ENCODE measurements around the gene NAA40. TPM values are rescaled to one million over a fixed set of nuclear protein-coding genes. Genes with fewer than 3 reads are reported as not detected.

NAA40 gene
- total RNA-seq, 2 experiments from 2014 or later, result 37.0 to 46.0 TPM

DNA sequence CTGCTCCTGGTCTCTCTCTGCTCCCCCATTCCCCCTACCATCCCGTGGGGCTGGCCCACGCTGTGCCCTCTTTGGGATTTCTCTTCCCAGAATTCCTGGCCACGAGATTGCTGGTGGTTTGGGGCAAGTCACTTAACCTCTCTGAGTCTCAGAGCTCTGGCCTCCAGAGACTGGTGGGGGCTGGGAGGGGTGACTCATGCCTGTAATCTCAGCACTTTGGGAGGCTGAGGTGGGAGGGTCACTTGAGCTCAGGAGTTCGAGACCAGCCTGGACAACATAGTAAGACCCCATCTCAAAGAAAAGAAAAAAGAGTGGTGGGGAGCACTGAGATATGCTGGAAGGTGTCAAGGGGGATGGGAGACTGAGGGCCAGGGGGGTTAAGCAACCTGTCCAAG, 65.8 kb downstream of the NAA40 start:
- Mint-ChIP-seq H3K27ac (no peak overlapping the region), H3K9me3 (ENCODE audit: low read depth) (no peaks in the 10 kb centered on the region), H3K36me3 (no peaks in the 10 kb centered on the region), H3K4me3 (no peak overlapping the region), H3K4me1 (peaks cover 8% of the 10 kb centered on the region), H3K27me3 (peaks cover 40% of the 10 kb centered on the region)
- CTCF ChIA-PET, result no interaction called here
- DNase-seq (no peak), ATAC-seq (no peak)

- CTCF ChIA-PET, result no interaction called here
- ATAC-seq, result no peak
- no peak overlapping the region for H3K27ac Mint-ChIP-seq
Measured at GRCh38 chr11:64005691-64006090, 66.9 kb downstream of the NAA40 start.

GRCh38 chr11:64006398-64006797, 67.6 kb downstream of the NAA40 start:
- DNase-seq (no peak), ATAC-seq (no peak)
- Mint-ChIP-seq H3K4me3 (no peak overlapping the region), H3K36me3 (no peaks in the 10 kb centered on the region), H3K9me3 (ENCODE audit: low read depth) (peaks cover 8% of the 10 kb centered on the region), H3K27ac (no peak overlapping the region), H3K4me1 (peaks cover 5% of the 10 kb centered on the region), H3K27me3 (peaks cover 34% of the 10 kb centered on the region)
- CTCF ChIA-PET, result interaction anchor here (1.0 to 1.9 kb wide), 2 partner anchors 147 to 169 kb away, joined by 3 to 5 read pairs; no protein-coding TSS in a partner anchor

More at GRCh38 chr11:64005691-64006090, 66.9 kb downstream of the NAA40 start:
- Mint-ChIP-seq H3K4me3 (no peak overlapping the region), H3K27me3 (peaks cover 39% of the 10 kb centered on the region), H3K4me1 (peaks cover 5% of the 10 kb centered on the region), H3K9me3 (ENCODE audit: low read depth) (peaks cover 6% of the 10 kb centered on the region), H3K36me3 (no peaks in the 10 kb centered on the region)
- DNase-seq, result no peak

Other genes starting within 250 kb of the NAA40 start
- gene ZFTA, start 170.2 kb upstream of the NAA40 start, total RNA-seq, result 1 to 10 TPM; 2.6 to 4.2 TPM
- gene SPINDOC, start 125.5 kb upstream of the NAA40 start, total RNA-seq, result 10 to 100 TPM; 53.4 to 55.8 TPM
- gene MARK2, start 99.9 kb upstream of the NAA40 start, total RNA-seq, result 10 to 100 TPM; 57.2 to 57.9 TPM
- gene RCOR2, start 21.8 kb upstream of the NAA40 start, total RNA-seq, result under 1 TPM; 0.16 to 0.47 TPM
- 100 to 1,000 TPM; 445 to 484 TPM for gene COX8A, start 35.6 kb downstream of the NAA40 start, total RNA-seq
- 10 to 100 TPM; 90.1 to 97.6 TPM for gene OTUB1, start 47.4 kb downstream of the NAA40 start, total RNA-seq
- gene FLRT1, start 96.9 kb downstream of the NAA40 start, total RNA-seq, result not detected
- 10 to 100 TPM; 10.1 to 12.3 TPM for gene MACROD1, start 227.1 kb downstream of the NAA40 start, total RNA-seq
- gene STIP1, start 247.2 kb downstream of the NAA40 start, total RNA-seq, result 100 to 1,000 TPM; 303 to 410 TPM